Progenitor cell of endocrine pancreas (in vitro differentiated cells): ENCODE results near the gene TDRD1. TPM values are rescaled to one million over a fixed set of nuclear protein-coding genes. Genes with fewer than 3 reads are reported as not detected.
"Not testable (repeated sequence)": the region's sequence is repeated elsewhere in the genome, so short reads cannot be mapped to it uniquely, and the experiment has no call there.

ENCODE experiments used
- DNase-seq: peaks from one replicate; pipeline ENCODE4 v3.0.0; 2021; ENCODE audit warnings: low spot score; ENCODE audit not compliant: unreplicated experiment
- H3K27ac Mint-ChIP-seq: 2 replicates; pipeline ENCODE4 v1.8.0; 2021; ENCODE audit warnings: mild to moderate bottlenecking, moderate library complexity, mixed read lengths
- H3K27me3 Mint-ChIP-seq: 2 replicates; pipeline ENCODE4 v1.8.0; 2021; ENCODE audit warnings: mixed read lengths
- H3K36me3 Mint-ChIP-seq: 2 replicates; pipeline ENCODE4 v1.8.0; 2022; ENCODE audit warnings: mixed read lengths; ENCODE audit not compliant: insufficient read depth
- H3K4me1 Mint-ChIP-seq: 2 replicates; pipeline ENCODE4 v1.8.0; 2021; ENCODE audit warnings: low read depth, mixed read lengths
- H3K4me3 Mint-ChIP-seq: 2 replicates; pipeline ENCODE4 v1.8.0; 2021; ENCODE audit warnings: low read depth, mild to moderate bottlenecking, moderate library complexity, mixed read lengths
- H3K9me3 Mint-ChIP-seq: 2 replicates; pipeline ENCODE4 v1.8.0; 2021; ENCODE audit warnings: low read depth, mixed read lengths
- total RNA-seq: library from RNA; stranded (reverse); gene quantifications from 2 replicates; pipeline ENCODE4 v1.2.1, GENCODE V29; 2021
- TF ChIP-seq, protein P1 (sequence below): fragments of 200-600 bp; sonication (generic); IDR thresholded peaks from one replicate; pipeline ENCODE4 v1.5.0; 2021; ENCODE audit warnings: antibody characterized with exemption, mild to moderate bottlenecking; ENCODE audit not compliant: unreplicated experiment

Gene TDRD1
- total RNA-seq, 1 donor from 2014 or later: not detected

DNA sequence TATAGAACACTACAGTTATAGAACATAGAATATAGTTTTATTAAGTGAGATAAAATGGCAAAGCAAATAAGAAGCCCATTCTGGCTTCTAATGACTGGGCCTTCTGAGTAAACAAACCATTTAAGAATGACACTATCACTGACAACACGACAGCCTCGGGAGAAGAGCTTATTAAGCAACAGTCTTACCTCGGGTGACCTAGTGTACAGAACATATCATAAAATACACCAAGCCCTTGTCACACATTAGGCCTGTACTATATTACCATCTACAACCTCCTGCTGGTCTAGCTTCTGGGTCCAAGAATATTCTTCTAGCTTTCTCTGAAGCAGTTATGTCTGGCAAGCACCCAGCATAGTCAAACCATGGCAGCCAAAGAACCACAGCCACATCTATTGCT lies 37.1 kb upstream of the TDRD1 start:
- Mint-ChIP-seq H3K36me3 (peaks cover 21% of the 10 kb centered on the region), H3K27me3 (no peaks in the 10 kb centered on the region), H3K4me1 (no peaks in the 10 kb centered on the region), H3K4me3 (no peak overlapping the region), H3K27ac (peak overlapping the region; percentile 24), H3K9me3 (no peaks in the 10 kb centered on the region)
- TF ChIP-seq, protein P1, sequence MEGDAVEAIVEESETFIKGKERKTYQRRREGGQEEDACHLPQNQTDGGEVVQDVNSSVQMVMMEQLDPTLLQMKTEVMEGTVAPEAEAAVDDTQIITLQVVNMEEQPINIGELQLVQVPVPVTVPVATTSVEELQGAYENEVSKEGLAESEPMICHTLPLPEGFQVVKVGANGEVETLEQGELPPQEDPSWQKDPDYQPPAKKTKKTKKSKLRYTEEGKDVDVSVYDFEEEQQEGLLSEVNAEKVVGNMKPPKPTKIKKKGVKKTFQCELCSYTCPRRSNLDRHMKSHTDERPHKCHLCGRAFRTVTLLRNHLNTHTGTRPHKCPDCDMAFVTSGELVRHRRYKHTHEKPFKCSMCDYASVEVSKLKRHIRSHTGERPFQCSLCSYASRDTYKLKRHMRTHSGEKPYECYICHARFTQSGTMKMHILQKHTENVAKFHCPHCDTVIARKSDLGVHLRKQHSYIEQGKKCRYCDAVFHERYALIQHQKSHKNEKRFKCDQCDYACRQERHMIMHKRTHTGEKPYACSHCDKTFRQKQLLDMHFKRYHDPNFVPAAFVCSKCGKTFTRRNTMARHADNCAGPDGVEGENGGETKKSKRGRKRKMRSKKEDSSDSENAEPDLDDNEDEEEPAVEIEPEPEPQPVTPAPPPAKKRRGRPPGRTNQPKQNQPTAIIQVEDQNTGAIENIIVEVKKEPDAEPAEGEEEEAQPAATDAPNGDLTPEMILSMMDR: no peak
- DNase-seq: no peak

DNA sequence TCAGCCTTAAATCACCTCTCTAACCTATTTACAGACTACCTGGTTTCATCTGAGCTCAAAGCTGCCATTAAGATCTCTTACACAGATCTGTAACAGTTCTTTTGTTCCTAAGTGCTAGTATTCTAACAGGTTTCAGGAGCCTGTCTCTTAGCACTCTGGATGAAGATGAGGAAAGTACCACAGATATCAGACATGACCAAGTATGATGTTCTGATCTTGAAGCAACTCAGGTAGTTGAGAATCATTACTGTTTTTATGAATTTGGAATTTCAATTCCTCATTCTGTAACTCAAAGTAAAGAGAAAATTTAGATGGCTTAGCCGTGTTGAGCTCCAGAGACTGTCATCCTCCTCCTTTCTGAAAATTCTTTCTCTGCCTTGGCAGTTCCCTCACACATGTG lies 36.0 kb upstream of the TDRD1 start:
- H3K27ac Mint-ChIP-seq: no peak overlapping the region
- no peak overlapping the region for H3K4me3 Mint-ChIP-seq
- H3K4me1 Mint-ChIP-seq: no peaks in the 10 kb centered on the region
- H3K27me3 Mint-ChIP-seq: no peaks in the 10 kb centered on the region
- no peak for DNase-seq
- TF ChIP-seq, protein P1: no peak
- H3K36me3 Mint-ChIP-seq: peaks cover 28% of the 10 kb centered on the region
- H3K9me3 Mint-ChIP-seq: no peaks in the 10 kb centered on the region

DNA sequence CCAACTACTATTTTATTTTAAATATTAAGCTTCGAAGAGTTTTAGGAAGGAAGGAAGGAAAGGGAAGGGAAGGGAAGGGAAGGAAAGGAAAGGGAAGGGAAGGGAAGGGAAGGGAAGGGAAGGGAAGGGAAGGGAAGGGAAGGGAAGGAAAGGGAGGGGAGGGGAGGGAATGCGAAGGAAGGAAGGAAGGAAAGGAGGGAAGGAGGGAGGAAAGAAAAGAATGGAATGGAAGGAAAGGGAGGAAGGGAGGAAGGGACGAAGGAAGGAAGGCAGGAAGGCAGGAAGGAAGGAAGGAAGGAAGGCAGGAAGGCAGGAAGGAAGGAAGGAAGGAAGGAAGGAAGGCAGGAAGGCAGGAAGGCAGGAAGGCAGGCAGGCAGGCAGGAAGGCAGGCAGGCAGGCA lies 29.7 kb upstream of the TDRD1 start:
- H3K27me3 Mint-ChIP-seq, H3K27ac Mint-ChIP-seq, DNase-seq, H3K9me3 Mint-ChIP-seq, H3K4me1 Mint-ChIP-seq, H3K4me3 Mint-ChIP-seq: not testable (repeated sequence)
- H3K36me3 Mint-ChIP-seq: peaks cover 27% of the 10 kb centered on the region

DNA sequence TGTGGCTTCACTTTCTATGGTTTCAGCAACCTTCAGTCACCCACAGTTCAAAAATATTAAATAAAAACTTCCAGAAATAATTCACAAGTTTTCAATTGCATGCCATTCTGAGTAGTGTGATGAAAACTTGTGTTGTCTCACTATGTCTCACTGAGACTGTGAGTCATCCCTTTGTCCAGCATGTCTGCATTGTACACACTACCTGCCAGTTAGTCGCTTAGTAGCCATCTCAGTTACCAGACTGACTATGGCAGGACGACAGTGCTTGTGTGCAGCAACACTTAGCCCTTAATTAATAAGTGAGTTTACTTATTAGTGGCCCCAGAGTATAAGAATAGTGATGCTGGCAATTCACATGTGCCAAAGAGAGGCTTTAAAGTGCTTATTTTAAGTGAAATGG lies 27.7 kb upstream of the TDRD1 start:
- DNase-seq: no peak
- Mint-ChIP-seq H3K27me3 (no peaks in the 10 kb centered on the region), H3K9me3 (no peaks in the 10 kb centered on the region), H3K36me3 (peaks cover 31% of the 10 kb centered on the region), H3K27ac (no peak overlapping the region), H3K4me3 (no peak overlapping the region), H3K4me1 (no peaks in the 10 kb centered on the region)
- TF ChIP-seq, protein P1: no peak

DNA sequence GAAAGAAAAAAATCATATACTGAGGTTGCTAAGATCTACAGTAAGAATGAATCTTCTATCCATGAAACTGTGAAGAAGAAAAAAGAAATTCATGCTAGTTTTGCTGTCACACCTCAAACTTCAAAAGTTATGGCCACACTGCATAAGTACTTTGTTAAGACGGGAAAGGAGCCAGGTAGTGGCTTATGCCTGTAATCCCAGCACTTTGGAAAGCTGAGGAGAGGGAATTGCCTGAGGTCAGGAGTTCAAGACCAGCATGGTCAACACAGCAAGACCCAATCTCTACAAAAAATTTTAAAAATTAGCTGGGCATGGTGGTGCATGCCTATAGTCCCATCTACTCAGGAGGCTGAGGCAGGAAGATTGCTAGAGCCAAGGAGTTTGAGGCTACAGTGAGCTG lies 27.3 kb upstream of the TDRD1 start:
- peaks cover 32% of the 10 kb centered on the region for H3K36me3 Mint-ChIP-seq

DNA sequence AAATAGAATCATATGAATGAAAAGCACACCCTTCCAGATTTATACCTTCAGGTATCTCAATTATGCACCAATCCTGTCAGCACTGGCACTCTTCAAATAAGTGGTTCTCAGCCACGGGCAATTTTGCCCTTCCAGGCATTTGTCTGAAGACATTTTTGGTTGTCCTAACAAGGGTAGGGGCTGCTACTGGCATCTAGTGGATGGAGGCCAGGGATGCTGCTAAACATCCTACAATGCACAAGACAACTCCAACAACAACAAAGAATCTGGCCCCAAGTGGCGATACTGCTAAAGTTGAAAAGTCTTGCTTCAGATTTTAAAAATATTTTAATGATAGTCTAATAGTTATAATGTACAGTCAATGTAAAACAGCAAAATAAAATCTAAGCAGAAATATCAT lies 21.2 kb upstream of the TDRD1 start:
- H3K4me3 Mint-ChIP-seq: no peak overlapping the region
- no peaks in the 10 kb centered on the region for H3K27me3 Mint-ChIP-seq
- no peaks in the 10 kb centered on the region for H3K9me3 Mint-ChIP-seq
- no peak overlapping the region for H3K27ac Mint-ChIP-seq
- H3K4me1 Mint-ChIP-seq: no peaks in the 10 kb centered on the region
- no peak for DNase-seq
- TF ChIP-seq, protein P1: no peak
- peaks cover 22% of the 10 kb centered on the region for H3K36me3 Mint-ChIP-seq

More for the DNA sequence above, 27.3 kb upstream of the TDRD1 start:
- H3K4me3 Mint-ChIP-seq: no peak overlapping the region
- H3K27me3 Mint-ChIP-seq: no peaks in the 10 kb centered on the region
- H3K4me1 Mint-ChIP-seq: no peaks in the 10 kb centered on the region
- no peak for DNase-seq
- no peaks in the 10 kb centered on the region for H3K9me3 Mint-ChIP-seq
- TF ChIP-seq, protein P1: no peak
- H3K27ac Mint-ChIP-seq: no peak overlapping the region
